GM21529 (cell line): ENCODE results near the gene PRPF39.
"Not testable (repeated sequence)": the region's sequence is repeated elsewhere in the genome, so short reads cannot be mapped to it uniquely, and the experiment has no call there.

Source experiments
- ATAC-seq: cut with Tn5 transposase; IDR thresholded peaks from one replicate; pipeline ENCODE4 v1.9.1; 2021; ENCODE audit not compliant: unreplicated experiment

The PRPF39 gene

GRCh38 chr14:45083976-45084722, at the start of gene PRPF39:
TSS of gene PRPF39 (plus strand) at chr14:45084116. CDS start at chr14:45095240, 11,124 bp downstream.
- ATAC-seq, result peak; percentile 85

DNA sequence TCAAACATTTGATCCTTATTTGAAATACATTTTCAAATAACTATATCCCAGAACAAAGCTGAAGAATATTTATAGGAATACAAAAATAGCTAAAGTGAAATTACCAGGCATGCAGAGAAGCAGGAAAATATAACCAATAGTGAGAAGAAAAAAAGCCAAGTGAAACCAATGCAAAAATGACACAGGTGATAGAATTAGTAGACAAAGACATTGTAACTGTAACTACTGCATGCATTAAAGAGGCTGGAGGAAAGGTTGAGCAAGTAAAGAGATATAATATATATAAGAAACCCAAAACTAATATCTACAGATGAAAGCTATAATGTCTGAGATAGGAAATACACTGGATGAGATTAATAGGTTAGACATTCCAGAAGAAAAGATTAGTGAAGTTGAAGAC, 49.2 kb upstream of the PRPF39 start:
- ATAC-seq, result no peak

GRCh38 chr14:45038256-45038655, 45.7 kb upstream of the PRPF39 start:
- no peak for ATAC-seq

- no peak for ATAC-seq
Observed at GRCh38 chr14:45038865-45039264, 45.1 kb upstream of the PRPF39 start.

GRCh38 chr14:45039390-45039789, 44.5 kb upstream of the PRPF39 start:
- no peak for ATAC-seq

DNA sequence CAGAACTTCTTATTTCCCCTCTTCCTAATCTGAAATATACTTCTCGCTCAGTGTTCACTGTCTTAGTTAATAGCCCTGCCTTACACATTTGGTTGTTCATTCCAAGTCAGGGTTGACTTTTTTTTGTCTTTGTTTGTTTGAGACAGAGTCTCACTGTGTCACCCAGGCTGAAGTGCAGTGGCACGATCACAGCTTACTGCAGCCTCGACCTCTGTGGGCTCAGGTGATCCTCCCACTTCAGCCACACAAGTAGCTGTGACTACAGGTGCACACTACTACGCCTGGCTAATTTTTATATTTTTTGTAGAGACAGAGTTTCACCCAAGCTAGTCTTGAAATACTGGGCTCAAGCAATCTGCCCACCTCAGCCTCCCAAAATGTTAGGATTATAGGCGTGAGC, 42.3 kb upstream of the PRPF39 start:
- ATAC-seq, result no peak

DNA sequence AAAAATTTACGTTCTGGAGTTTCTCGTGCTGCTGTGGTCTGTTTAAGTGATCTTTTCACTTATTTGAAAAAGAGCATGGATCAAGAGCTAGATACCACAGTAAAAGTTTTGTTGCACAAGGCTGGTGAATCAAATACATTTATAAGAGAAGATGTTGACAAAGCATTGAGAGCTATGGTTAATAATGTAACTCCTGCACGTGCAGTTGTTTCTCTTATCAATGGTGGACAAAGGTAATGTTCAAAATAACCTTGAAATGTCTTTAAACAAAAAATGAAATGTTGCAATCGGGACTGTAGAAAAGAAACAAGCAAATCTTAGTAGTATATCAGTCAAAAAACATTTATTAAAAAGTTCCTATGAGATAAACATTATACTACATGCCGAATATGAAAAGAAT, 39.3 kb upstream of the PRPF39 start:
- ATAC-seq, result no peak

DNA sequence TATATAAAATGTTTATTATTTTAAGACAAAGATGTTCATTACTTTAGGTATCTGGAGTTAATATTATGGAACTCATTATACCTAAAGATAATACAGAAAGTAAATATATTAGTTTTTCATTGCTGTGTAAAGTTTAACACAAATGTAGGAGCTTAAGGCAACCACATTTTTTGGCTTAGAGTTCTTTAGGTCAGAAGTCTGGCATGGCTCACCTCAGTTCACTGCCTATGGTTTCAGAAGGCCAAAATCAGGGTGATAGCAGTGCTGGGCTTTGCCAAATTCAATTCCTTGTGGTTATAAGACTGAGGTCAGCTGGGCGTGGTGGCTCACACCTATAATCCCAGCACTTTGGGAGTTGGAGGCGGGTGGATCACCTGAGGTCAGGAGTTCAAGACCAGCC, 35.5 kb upstream of the PRPF39 start:
- no peak for ATAC-seq

DNA sequence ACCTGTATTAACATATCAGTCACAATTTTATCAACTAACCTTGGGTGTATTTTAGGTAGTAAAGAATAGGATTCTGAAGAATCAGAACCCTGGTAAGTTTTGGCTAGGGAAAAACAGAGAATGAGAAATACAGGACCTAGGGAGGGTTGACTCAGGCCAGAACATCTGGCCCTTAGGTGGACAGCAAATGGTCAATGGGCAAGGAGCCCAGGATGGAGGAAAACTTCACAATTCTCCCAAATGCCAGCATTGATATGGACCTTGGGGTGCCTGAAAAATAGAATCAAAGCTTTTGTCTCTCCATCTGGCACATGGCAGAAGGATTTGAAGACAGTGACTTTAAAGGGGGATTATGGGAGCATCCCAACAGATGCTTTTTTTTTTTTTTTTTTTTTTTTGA, 32.7 kb upstream of the PRPF39 start:
- no peak for ATAC-seq

DNA sequence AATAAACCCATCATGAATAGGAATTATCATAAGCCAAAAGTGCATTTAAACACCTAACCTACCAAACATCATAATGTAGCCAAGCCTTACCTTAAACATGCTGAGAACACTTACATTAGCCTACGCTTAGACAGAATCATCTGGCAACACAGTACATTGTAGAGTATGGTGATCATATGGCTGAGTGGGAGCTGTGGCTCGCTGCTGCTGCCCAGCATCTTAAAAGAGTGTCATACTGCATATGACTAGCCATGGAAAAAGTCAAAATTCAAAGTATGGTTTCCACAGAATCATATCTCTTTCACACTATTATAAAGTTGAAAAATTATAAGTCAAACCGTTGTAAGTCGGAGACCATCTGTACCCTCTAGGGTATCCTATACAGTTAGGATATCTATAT, 32.0 kb upstream of the PRPF39 start:
- ATAC-seq, result no peak

DNA sequence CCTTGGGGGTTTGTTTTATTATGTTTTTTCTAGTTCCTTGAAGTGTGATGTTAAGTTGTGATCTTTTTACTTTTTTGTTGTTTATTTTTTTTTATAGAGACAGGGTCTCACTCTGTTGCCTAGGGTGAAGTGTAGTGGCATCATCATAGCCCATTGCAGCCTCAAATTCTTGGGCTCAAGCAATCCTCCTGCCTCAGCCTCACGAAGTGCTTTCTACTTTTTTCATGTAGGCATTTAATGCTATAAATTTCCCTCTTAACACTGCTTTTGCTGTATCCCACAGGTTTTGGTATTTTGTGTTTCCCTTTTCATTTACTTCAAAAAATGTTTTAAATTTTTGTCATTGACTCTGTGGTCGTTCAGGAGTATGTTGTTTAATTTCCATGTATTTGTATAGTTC, 26.6 kb upstream of the PRPF39 start:
- no peak for ATAC-seq

- ATAC-seq, result no peak
Observed at GRCh38 chr14:45057881-45058364, 26.0 kb upstream of the PRPF39 start.

DNA sequence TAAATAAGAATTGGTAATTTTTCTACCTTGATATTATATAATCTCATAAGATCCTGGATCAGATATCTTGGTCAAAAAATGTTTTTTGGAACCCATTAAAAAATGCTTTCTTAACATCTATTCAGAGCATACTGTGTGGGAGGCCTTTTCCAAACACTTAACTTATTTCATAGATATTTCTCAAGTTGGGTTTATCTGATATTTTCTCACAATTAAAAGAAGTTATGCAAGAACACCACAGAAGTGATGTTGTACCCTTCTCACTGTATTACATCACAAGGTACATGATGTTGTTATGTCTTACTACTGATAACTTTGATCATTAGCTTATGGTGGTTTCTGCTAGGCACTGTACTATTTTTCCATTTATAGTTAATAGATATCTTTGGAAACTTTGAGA, 23.4 kb upstream of the PRPF39 start:
- ATAC-seq, result no peak

DNA sequence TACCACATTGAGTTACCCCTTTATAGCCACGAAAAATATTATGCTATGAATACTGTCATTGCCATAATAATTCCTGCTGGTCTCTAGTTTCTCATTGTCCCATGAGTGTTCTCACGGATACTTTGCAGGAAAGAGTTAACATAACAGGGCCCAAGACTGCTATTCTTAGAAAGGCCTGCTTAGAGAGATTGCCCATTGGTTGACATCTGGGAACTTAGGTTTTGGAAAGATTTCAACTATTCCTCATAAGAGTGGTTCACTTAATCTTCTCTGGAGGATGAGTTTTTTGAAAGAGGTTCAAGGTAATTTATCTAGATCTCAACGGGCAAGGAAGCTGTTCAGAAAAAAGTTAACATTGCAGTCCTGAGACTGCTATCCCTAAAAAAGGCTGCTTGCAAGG, 18.4 kb upstream of the PRPF39 start:
- no peak for ATAC-seq

- ATAC-seq, result no peak
Observed at GRCh38 chr14:45065956-45066355, 18.0 kb upstream of the PRPF39 start.

DNA sequence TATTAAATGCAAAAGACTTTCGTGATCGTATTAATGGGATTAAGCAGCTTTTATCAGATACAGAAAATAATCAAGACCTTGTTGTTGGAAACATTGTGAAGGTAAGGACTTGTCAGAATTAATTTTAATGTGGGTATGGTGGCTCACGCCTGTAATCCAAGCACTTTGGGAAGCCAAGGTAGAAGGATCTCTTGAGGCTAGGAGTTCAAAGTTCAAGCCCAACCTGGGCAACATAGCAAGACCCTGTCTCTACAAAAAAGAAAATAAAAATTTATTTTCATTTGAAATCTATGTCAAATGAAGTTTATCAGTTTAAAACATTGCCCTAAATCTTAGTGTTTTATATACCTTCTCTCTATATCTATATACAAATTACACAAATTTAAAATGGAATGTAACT, 17.2 kb upstream of the PRPF39 start:
- ATAC-seq, result no peak

DNA sequence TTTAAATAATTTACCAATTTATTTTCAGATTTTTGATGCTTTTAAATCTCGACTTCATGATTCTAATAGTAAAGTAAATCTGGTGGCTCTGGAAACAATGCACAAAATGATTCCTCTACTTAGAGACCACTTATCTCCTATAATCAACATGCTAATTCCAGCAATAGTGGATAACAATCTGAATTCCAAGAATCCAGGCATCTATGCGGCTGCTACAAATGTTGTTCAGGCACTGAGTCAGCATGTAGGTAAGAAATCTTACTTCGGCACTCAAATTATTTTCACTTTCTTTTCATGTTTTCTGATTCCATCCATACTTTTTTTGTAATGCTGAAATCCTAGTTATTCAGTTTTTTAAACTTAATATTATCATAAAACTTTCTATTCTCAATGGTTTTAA, 15.5 kb upstream of the PRPF39 start:
- no peak for ATAC-seq

- no peak for ATAC-seq
Observed at GRCh38 chr14:45070215-45070614, 13.7 kb upstream of the PRPF39 start.

- no peak for ATAC-seq
Observed at GRCh38 chr14:45072126-45072525, 11.8 kb upstream of the PRPF39 start.

DNA sequence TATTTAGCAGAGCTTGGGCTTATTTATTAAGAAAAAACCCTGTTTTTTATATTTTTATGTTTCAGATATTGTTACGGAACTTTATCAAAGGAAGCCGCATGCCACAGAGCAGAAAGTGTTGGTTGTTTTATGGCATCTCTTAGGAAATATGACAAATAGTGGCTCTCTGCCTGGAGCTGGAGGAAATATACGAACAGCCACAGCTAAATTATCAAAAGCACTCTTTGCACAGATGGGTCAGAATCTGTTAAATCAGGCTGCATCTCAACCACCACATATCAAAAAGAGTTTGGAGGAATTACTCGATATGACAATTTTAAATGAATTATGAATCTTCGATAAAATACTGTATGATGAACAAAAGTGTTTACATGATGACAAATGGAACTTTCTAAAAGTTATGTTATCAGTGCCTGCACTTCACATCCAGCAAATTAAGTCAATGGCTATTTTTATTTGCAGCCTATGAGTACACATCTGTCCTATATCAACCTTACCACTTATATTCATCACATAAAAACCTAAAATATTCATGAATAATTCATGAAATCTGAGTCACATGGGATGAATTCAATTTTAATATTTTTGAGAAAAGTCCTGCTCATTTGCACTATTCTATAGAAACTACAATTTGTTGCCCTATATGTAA, 10.6 kb upstream of the PRPF39 start:
- no peak for ATAC-seq

DNA sequence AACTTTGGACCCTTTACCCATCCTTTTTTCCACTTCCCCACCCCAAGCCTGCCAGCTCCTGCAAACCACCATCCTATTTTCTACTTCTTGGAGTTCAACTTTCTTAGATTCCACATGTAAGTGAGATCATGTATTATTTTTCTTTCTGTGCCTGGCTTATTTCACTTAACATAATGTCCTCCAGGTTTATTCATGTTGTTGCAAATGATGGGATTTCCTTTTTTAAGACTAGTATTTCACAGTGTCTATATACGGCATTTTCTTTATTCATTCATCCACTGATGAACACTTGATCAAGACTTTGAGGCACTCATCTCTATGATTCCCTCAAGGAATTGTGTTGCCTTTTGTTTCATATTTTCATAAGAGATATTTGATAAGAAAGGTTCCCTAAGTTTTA, 5.6 kb upstream of the PRPF39 start:
- no peak for ATAC-seq

- ATAC-seq, result not testable (repeated sequence)
Observed at GRCh38 chr14:45080416-45080968, 3.4 kb upstream of the PRPF39 start.
